ENCODE results near the gene PEX14. TPM values are rescaled to one million over a fixed set of nuclear protein-coding genes. Genes with fewer than 3 reads are reported as not detected.

PEX14 gene
- total and polyA plus RNA-seq, 11 donors = 14.9 to 28.7 (median 20.4) TPM

GRCh38 chr1:10429868-10430215 is 44.9 kb upstream of the PEX14 start:
- peak overlapping the region in 10 of 12 donors; percentile 43 to 82 (median 71) for H3K27ac ChIP-seq
- intact Hi-C loops (cut with DNase I) = loop anchor here (1.0 to 10.0 kb wide), 16 partner anchors 37 to 805 kb away; partner anchors contain the start of genes DFFA (in 4 of the 10), PEX14 (in 3 of the 10), LZIC (in 1 of the 10) and NMNAT1 (in 1 of the 10)

GRCh38 chr1:10430216-10431069 is 44.3 kb upstream of the PEX14 start, which contains the start of gene CENPS:
Gene CENPS, plus strand, starts transcription at chr1:10430433. Its CDS starts 85 bp downstream, at chr1:10430518.
- no peaks in the 10 kb centered on the region for H3K27me3 ChIP-seq
- H3K27ac ChIP-seq = peak within 1 kb of the TSS in 11 of 12 donors; percentile 8 to 82 (median 69)
- peak; percentile 87 to 98 (median 97) for ATAC-seq
- intact Hi-C loops (cut with DNase I) = loop anchor here (1.0 to 10.0 kb wide), 8 partner anchors 37 to 64 kb away; partner anchors contain the start of genes DFFA (in 4 of the 10) and PEX14 (in 3 of the 10)
- H3K9me3 ChIP-seq = no peaks in the 10 kb centered on the region
- H3K4me1 ChIP-seq = peaks cover 0 to 26% (median 12%) of the 10 kb centered on the region in 12 donors
- H3K4me3 ChIP-seq = peak within 1 kb of the TSS; percentile 61 to 93 (median 82)
- H3K36me3 ChIP-seq = peaks cover 0 to 7% (median 0%) of the 10 kb centered on the region in 9 donors
- 0% methylated on average over 35 to 95 of the region's 95 CpGs for WGBS, 4 donors
- peak; percentile 91 to 96 (median 95) for DNase-seq
- peak in 1 of 2 donors; percentile 31 for TF ChIP-seq POLR2A (IDR thresholded peaks at IDR 0.05)
- TF ChIP-seq CTCF (IDR thresholded peaks at IDR 0.05) = peak; percentile 94 to 99 (median 97)

More at GRCh38 chr1:10429868-10430215, 44.9 kb upstream of the PEX14 start:
- peaks cover 0 to 26% (median 12%) of the 10 kb centered on the region in 12 donors for H3K4me1 ChIP-seq
- DNase-seq (peak in 1 of 5 donors; percentile 10), ATAC-seq (no peak)
- no peaks in the 10 kb centered on the region for H3K27me3 ChIP-seq
- TF ChIP-seq POLR2A (IDR thresholded peaks at IDR 0.05) (no peak), CTCF (IDR thresholded peaks at IDR 0.05) (no peak)
- H3K36me3 ChIP-seq = peaks cover 0 to 3% (median 0%) of the 10 kb centered on the region in 9 donors
- H3K9me3 ChIP-seq = no peaks in the 10 kb centered on the region
- H3K4me3 ChIP-seq = peak overlapping the region; percentile 61 to 93 (median 82)
- WGBS, 4 donors = 19 to 36% (median 22%) methylated on average over 11 to 16 of the region's 16 CpGs

- ATAC-seq (peak in 1 of 4 donors; percentile 3), DNase-seq (no peak)
- TF ChIP-seq POLR2A (IDR thresholded peaks at IDR 0.05) (no peak), CTCF (IDR thresholded peaks at IDR 0.05) (no peak)
- Histone ChIP-seq H3K36me3 (peaks cover 0 to 7% (median 0%) of the 10 kb centered on the region in 9 donors), H3K4me1 (peaks cover 0 to 26% (median 12%) of the 10 kb centered on the region in 12 donors), H3K4me3 (peak overlapping the region; percentile 61 to 93 (median 82)), H3K9me3 (no peaks in the 10 kb centered on the region), H3K27me3 (no peaks in the 10 kb centered on the region), H3K27ac (peak overlapping the region in 10 of 12 donors; percentile 7 to 82 (median 71))
- intact Hi-C loops (cut with DNase I) = loop anchor here in 9 of 10 donors (2.0 to 10.0 kb wide), 7 partner anchors 36 to 64 kb away; partner anchors contain the start of genes DFFA (in 4 of the 9) and PEX14 (in 3 of the 9)
- WGBS, 4 donors = 25 to 28% (median 27%) methylated on average over 29 to 30 of the region's 30 CpGs
Measured at GRCh38 chr1:10431070-10431730, 43.5 kb upstream of the PEX14 start.

Measured in heart left ventricle (tissue), 16 donors.